Measurements from ENCODE around the gene CACNA1S. TPM values are rescaled to one million over a fixed set of nuclear protein-coding genes. Genes with fewer than 3 reads are reported as not detected.

CACNA1S gene
- total and polyA plus RNA-seq, 12 donors, result under 0.01 to 0.07 TPM; not detected in 10

DNA sequence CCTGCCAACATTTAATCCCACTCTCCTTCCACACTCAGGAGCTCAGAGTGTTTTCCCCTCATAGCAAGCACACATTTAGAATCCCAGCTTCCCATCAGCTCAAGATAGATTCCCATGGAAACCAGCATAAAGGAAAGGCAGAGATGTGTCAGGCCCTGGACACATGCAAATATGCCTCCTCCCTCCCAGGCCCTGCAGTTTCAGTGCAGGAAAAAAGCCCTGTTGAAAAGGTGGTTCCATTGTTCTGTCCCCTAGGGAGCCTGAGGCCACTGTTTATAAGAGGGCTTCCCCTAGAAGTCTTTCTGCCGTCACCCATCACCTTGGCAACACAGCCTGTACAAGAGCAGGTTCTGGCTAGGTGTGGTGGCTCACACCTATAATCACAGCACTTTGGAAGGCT lies 3.6 kb downstream of the CACNA1S start:
- 67 to 88% (median 79%) methylated on average over 1 of the region's 1 CpG for WGBS, 4 donors
- intact Hi-C loops (cut with DNase I), result no loop called here

GRCh38 chr1:201105688-201106087 lies 6.5 kb downstream of the CACNA1S start:
- WGBS, 4 donors, result 87 to 92% (median 87%) methylated on average over 4 to 5 of the region's 5 CpGs
- no peak for TF ChIP-seq POLR2A (IDR thresholded peaks at IDR 0.05)

More for the DNA sequence above, 3.6 kb downstream of the CACNA1S start:
- no peak overlapping the region for H3K27ac ChIP-seq
- DNase-seq, result no peak
- no peaks in the 10 kb centered on the region for H3K9me3 ChIP-seq (replicated peaks in 1 of 3)
- no peaks in the 10 kb centered on the region for H3K36me3 ChIP-seq (replicated peaks in 1 of 2)
- no peaks in the 10 kb centered on the region for H3K4me1 ChIP-seq (replicated peaks in 1 of 2)
- no peak for TF ChIP-seq POLR2A (IDR thresholded peaks at IDR 0.05)
- TF ChIP-seq, protein P1, sequence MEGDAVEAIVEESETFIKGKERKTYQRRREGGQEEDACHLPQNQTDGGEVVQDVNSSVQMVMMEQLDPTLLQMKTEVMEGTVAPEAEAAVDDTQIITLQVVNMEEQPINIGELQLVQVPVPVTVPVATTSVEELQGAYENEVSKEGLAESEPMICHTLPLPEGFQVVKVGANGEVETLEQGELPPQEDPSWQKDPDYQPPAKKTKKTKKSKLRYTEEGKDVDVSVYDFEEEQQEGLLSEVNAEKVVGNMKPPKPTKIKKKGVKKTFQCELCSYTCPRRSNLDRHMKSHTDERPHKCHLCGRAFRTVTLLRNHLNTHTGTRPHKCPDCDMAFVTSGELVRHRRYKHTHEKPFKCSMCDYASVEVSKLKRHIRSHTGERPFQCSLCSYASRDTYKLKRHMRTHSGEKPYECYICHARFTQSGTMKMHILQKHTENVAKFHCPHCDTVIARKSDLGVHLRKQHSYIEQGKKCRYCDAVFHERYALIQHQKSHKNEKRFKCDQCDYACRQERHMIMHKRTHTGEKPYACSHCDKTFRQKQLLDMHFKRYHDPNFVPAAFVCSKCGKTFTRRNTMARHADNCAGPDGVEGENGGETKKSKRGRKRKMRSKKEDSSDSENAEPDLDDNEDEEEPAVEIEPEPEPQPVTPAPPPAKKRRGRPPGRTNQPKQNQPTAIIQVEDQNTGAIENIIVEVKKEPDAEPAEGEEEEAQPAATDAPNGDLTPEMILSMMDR (IDR thresholded peaks at IDR 0.05), result no peak
- no peaks in the 10 kb centered on the region for H3K27me3 ChIP-seq
- no peak overlapping the region for H3K4me3 ChIP-seq

DNA sequence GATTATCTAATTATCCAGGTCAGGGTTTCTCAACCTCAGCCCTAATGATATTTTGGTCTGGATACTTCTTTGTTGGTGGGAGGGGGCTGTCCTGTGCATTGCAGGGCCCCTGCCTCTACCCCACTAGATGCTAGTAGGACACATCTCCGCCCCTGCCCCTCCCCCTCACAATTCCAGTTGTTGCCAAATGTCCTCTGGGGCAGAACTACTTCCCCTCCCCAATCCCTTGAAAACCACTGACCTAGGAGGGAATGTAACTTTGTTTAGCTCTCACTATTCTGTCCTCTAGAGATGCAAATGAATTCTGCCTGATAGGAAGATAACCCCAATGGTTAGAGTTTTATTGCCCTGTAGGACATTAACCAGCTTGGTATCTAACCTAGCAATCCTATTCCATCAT lies 8.1 kb downstream of the CACNA1S start:
- H3K9me3 ChIP-seq (replicated peaks in 1 of 3), result no peaks in the 10 kb centered on the region
- no peak overlapping the region for H3K4me3 ChIP-seq
- no peak overlapping the region for H3K27ac ChIP-seq
- no peak for DNase-seq
- H3K36me3 ChIP-seq (replicated peaks in 1 of 2), result no peaks in the 10 kb centered on the region
- no peaks in the 10 kb centered on the region for H3K27me3 ChIP-seq
- 59 to 83% (median 69%) methylated on average over 1 of the region's 1 CpG for WGBS, 4 donors
- H3K4me1 ChIP-seq (replicated peaks in 1 of 2), result no peaks in the 10 kb centered on the region
- intact Hi-C loops (cut with DNase I), result no loop called here
- TF ChIP-seq, protein P1 (IDR thresholded peaks at IDR 0.05), result no peak

More at GRCh38 chr1:201105688-201106087, 6.5 kb downstream of the CACNA1S start:
- H3K4me1 ChIP-seq (replicated peaks in 1 of 2), result no peaks in the 10 kb centered on the region
- H3K27ac ChIP-seq, result no peak overlapping the region
- H3K27me3 ChIP-seq, result no peaks in the 10 kb centered on the region
- no peaks in the 10 kb centered on the region for H3K36me3 ChIP-seq (replicated peaks in 1 of 2)
- intact Hi-C loops (cut with DNase I), result no loop called here
- DNase-seq, result no peak
- H3K9me3 ChIP-seq (replicated peaks in 1 of 3), result no peaks in the 10 kb centered on the region
- no peak overlapping the region for H3K4me3 ChIP-seq

GRCh38 chr1:201103666-201104065 lies 8.6 kb downstream of the CACNA1S start:
- no peak overlapping the region for H3K4me3 ChIP-seq
- H3K36me3 ChIP-seq (replicated peaks in 1 of 2), result no peaks in the 10 kb centered on the region
- H3K27ac ChIP-seq, result no peak overlapping the region
- no peaks in the 10 kb centered on the region for H3K27me3 ChIP-seq
- intact Hi-C loops (cut with DNase I), result no loop called here
- H3K4me1 ChIP-seq (replicated peaks in 1 of 2), result no peaks in the 10 kb centered on the region
- WGBS, 4 donors, result 67 to 85% (median 78%) methylated on average over 1 to 9 of the region's 9 CpGs
- no peaks in the 10 kb centered on the region for H3K9me3 ChIP-seq (replicated peaks in 1 of 3)
- no peak for TF ChIP-seq POLR2A (IDR thresholded peaks at IDR 0.05)
- TF ChIP-seq, protein P1 (IDR thresholded peaks at IDR 0.05), result no peak
- no peak for DNase-seq

DNA sequence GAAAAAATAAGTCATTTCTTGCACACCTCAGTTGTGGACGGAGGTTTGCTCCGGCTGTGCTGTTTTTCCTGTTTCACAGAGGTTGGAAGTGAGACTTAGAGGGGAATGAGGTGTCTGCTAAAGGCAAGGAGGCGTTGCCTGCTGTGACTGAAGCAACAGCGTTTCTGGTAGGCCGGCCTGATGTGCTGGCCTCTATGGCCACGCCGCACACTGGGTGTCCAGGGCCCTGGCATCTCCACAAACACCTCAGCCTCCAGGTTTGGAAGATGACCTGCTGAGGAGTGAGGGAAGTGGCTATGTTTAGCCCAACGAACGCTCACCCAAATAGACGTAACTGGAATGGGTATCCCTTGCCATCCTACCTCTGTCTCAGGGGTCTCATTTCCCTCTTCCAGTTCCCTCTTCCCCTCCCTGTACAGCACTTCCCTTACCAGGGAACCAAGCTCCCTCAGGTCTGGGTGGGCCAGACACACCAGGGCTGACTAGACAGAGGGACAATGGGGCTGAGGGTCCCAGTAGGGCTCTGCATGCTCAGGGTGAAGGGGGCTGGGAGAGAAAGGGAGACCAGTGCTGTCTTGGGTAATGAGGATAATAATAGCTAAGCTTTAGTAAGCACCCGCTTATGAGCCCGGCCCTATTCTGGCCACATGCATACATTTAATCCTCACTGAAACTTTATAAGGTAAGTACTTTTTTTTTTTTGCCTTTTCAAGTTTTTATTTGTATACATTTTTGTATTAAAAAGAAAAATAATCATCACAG lies 11.9 kb downstream of the CACNA1S start:
- Histone ChIP-seq H3K27ac (no peak overlapping the region), H3K36me3 (replicated peaks in 1 of 2) (no peaks in the 10 kb centered on the region), H3K4me3 (no peak overlapping the region), H3K4me1 (replicated peaks in 1 of 2) (no peaks in the 10 kb centered on the region), H3K27me3 (no peaks in the 10 kb centered on the region), H3K9me3 (replicated peaks in 1 of 3) (no peaks in the 10 kb centered on the region)
- 83 to 94% (median 89%) methylated on average over 11 to 12 of the region's 12 CpGs for WGBS, 4 donors
- intact Hi-C loops (cut with DNase I), result no loop called here
- no peak for DNase-seq
- no peak for TF ChIP-seq POLR2A (IDR thresholded peaks at IDR 0.05)
- TF ChIP-seq, protein P1 (IDR thresholded peaks at IDR 0.05), result no peak
